Breast epithelium (tissue), 4 donors: ENCODE measurements around the gene FAM110A. TPM values are rescaled to one million over a fixed set of nuclear protein-coding genes. Genes with fewer than 3 reads are reported as not detected.
A peak's percentile ranks its signal among the peaks of the same experiment; 100 is the strongest.

Experiments
- DNase-seq, 2 donors: peaks; one replicate each; pipeline ENCODE4 v3.0.0-alpha.2; 2019; ENCODE audit warnings: low spot score in 2 of 2
- H3K27ac ChIP-seq, 2 donors: fragments of 200-600 bp; sonication (generic) in 1 of 2; one replicate each; pipeline ENCODE4 v1.5.1; 2016 to 2019; ENCODE audit warnings: mild to moderate bottlenecking in 1 of 2
- H3K27me3 ChIP-seq, 2 donors: fragments of 200-600 bp; sonication (generic) in 1 of 2; one replicate each; pipeline versions ENCODE4 v1.5.1 to v1.6.0; 2017 to 2019; ENCODE audit warnings: control low read depth in 1 of 2, mild to moderate bottlenecking in 1 of 2
- H3K36me3 ChIP-seq: fragments of 200-600 bp; one replicate; pipeline ENCODE4 v1.5.1; 2019
- H3K4me1 ChIP-seq, 2 donors: fragments of 200-600 bp; sonication (generic); one replicate each; pipeline ENCODE4 v1.5.1; 2016 to 2019; ENCODE audit warnings: control low read depth in 1 of 2
- H3K4me3 ChIP-seq, 3 donors: fragments of 200-600 bp; sonication (generic); 1 replicate in 2 of 3; 2 replicates in 1 of 3; pipeline ENCODE4 v1.5.1; 2016 to 2019; ENCODE audit warnings: mild to moderate bottlenecking in 3 of 3, moderate library complexity in 2 of 3
- H3K9me3 ChIP-seq, 2 donors: fragments of 200-600 bp; sonication (generic) in 1 of 2; one replicate each; pipeline ENCODE4 v1.5.1; 2016 to 2019; ENCODE audit warnings: control low read depth in 1 of 2
- CTCF ChIP-seq, 3 donors: fragments of 450-650 bp; IDR thresholded peaks; one replicate each; pipeline ENCODE4 v1.5.1; 2016 to 2017; ENCODE audit warnings: antibody characterized with exemption in 3 of 3, mild to moderate bottlenecking in 3 of 3, moderate library complexity in 3 of 3
- POLR2A ChIP-seq: fragments of 450-650 bp; IDR thresholded peaks from one replicate; pipeline ENCODE4 v1.6.1; 2016; ENCODE audit warnings: antibody characterized with exemption, mild to moderate bottlenecking, moderate library complexity
- POLR2AphosphoS5 ChIP-seq, 3 donors: sonication (generic); formaldehyde crosslinking; IDR thresholded peaks; one replicate each; pipeline ENCODE4 v1.6.1; 2017; ENCODE audit warnings: antibody characterized with exemption in 3 of 3
- intact Hi-C: fragments of 100-400 bp; cut with DNase I; formaldehyde crosslinking; loops from one replicate; pipeline ENCODE4 v1.15.1; 2023; ENCODE audit warnings: low total_unique reads
- total RNA-seq, 3 donors: library from RNA; depleted of rRNA; stranded (reverse); fragments of >200 nt; gene quantifications; one replicate each; pipeline ENCODE4 v1.1.0, GENCODE V29; 2016

The FAM110A gene
- total RNA-seq, 3 donors from 2014 or later = 4.0 to 18.9 (median 8.2) TPM

DNA sequence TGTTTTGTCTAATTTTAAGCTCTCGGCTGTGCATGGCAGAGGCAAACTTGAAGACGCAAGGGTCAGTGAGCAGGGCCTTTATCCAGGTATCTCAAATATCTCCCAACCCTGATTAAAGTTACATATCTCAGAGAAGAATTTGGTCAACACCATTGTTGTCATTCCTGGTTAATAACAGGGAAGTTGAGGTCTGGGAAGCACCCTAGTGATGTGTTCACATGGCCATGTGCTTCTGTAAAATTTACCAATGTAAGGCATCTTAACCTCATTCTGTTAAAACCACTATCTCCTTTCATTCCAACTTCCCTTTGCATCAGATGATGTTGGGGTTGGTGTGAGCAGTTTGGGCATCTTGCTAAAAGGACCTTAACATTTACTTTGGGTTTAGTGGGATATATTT lies 4.0 kb upstream of the FAM110A start:
- no peak for TF ChIP-seq CTCF (IDR thresholded peaks at IDR 0.05)
- TF ChIP-seq POLR2AphosphoS5 (IDR thresholded peaks at IDR 0.05) = no peak
- no peak for TF ChIP-seq POLR2A
- no peaks in the 10 kb centered on the region for H3K27me3 ChIP-seq
- intact Hi-C loops = no loop called here
- H3K4me3 ChIP-seq = no peak overlapping the region
- no peaks in the 10 kb centered on the region for H3K9me3 ChIP-seq
- no peaks in the 10 kb centered on the region for H3K36me3 ChIP-seq
- H3K4me1 ChIP-seq = peaks cover 0 to 5% of the 10 kb centered on the region in 2 donors
- no peak overlapping the region for H3K27ac ChIP-seq
- DNase-seq = no peak

GRCh38 chr20:830011-830521 lies 3.4 kb upstream of the FAM110A start:
- no peaks in the 10 kb centered on the region for H3K9me3 ChIP-seq
- no peak overlapping the region for H3K4me3 ChIP-seq
- intact Hi-C loops = no loop called here
- no peak overlapping the region for H3K27ac ChIP-seq
- no peaks in the 10 kb centered on the region for H3K36me3 ChIP-seq
- peaks cover 0 to 7% of the 10 kb centered on the region in 2 donors for H3K4me1 ChIP-seq
- DNase-seq = peak in 1 of 2 donors; percentile 2
- no peak for TF ChIP-seq CTCF (IDR thresholded peaks at IDR 0.05)
- TF ChIP-seq POLR2AphosphoS5 (IDR thresholded peaks at IDR 0.05) = no peak
- TF ChIP-seq POLR2A = no peak
- H3K27me3 ChIP-seq = no peaks in the 10 kb centered on the region

GRCh38 chr20:831251-831650 lies 2.3 kb upstream of the FAM110A start:
- Histone ChIP-seq H3K27me3 (no peaks in the 10 kb centered on the region), H3K4me1 (peaks cover 0 to 7% of the 10 kb centered on the region in 2 donors), H3K4me3 (no peak overlapping the region), H3K9me3 (no peaks in the 10 kb centered on the region), H3K36me3 (no peaks in the 10 kb centered on the region), H3K27ac (no peak overlapping the region)
- TF ChIP-seq CTCF (IDR thresholded peaks at IDR 0.05) (no peak), POLR2A (no peak), POLR2AphosphoS5 (IDR thresholded peaks at IDR 0.05) (no peak)
- DNase-seq = no peak
- intact Hi-C loops = no loop called here

GRCh38 chr20:831956-832355 lies 1.6 kb upstream of the FAM110A start:
- intact Hi-C loops = no loop called here
- no peak for DNase-seq
- Histone ChIP-seq H3K4me3 (no peak overlapping the region), H3K4me1 (peaks cover 0 to 7% of the 10 kb centered on the region in 2 donors), H3K36me3 (no peaks in the 10 kb centered on the region), H3K27me3 (no peaks in the 10 kb centered on the region), H3K9me3 (no peaks in the 10 kb centered on the region), H3K27ac (no peak overlapping the region)
- no peak for TF ChIP-seq POLR2A
- no peak for TF ChIP-seq CTCF (IDR thresholded peaks at IDR 0.05)
- no peak for TF ChIP-seq POLR2AphosphoS5 (IDR thresholded peaks at IDR 0.05)

GRCh38 chr20:833121-833449 lies 430 bp upstream of the FAM110A start:
- Histone ChIP-seq H3K27ac (peak overlapping the region; percentile 85), H3K4me1 (peaks cover 0 to 7% of the 10 kb centered on the region in 2 donors), H3K36me3 (no peaks in the 10 kb centered on the region), H3K9me3 (peaks cover 2 to 3% of the 10 kb centered on the region in 2 donors), H3K27me3 (no peaks in the 10 kb centered on the region), H3K4me3 (peak overlapping the region; percentile 69 to 92 (median 92))
- DNase-seq = no peak
- TF ChIP-seq POLR2A = no peak
- TF ChIP-seq POLR2AphosphoS5 (IDR thresholded peaks at IDR 0.05) = no peak
- no peak for TF ChIP-seq CTCF (IDR thresholded peaks at IDR 0.05)
- intact Hi-C loops = no loop called here
